GM12873 (cell line): ENCODE data around the gene CHD1.

ENCODE experiments used
- TF ChIP-seq, protein P1 (sequence below): IDR thresholded peaks from 2 replicates; pipeline ENCODE4 v1.5.1; 2012; ENCODE audit warnings: low read depth, mild to moderate bottlenecking, moderate library complexity, low read length, control low read depth; ENCODE audit not compliant: insufficient read depth; ENCODE audit errors: missing control alignments

The CHD1 gene

DNA sequence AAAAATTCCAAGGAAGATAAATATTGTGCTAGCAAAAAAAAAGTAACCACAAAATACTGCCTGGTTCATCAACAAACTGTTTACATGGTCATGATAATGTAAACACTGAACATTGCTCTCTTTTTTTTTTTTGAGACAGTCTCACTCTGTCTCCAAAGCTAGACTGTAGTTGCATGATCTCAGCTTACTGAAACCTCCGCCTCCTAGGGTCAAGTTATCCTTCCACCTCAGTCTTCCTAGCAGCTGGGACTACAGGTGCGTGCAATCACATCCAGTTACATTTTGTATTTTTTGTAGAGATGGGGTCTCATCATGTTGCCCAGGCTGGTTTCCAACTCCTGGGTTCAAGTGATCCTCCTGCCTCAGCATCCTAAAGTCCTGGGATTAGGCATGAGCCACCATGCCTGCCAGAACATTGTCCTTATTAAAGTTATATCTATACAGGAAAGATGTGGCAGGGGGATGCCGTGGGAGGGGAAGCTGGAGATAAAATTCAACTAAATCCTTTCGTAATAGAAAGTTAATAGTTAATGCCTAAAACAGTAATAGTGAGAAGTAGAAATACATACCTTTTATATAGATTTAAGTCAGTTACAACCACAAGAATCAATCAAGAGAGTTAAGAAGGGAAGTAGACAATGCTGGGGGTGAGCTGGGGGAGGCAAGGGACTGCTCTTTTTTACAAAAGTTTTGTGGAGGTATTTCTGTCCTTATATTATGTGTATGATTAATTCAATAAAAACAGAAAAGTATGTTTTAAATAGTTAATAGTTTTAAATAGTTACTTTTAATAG, 103.0 kb downstream of the CHD1 start:
- TF ChIP-seq, protein P1, sequence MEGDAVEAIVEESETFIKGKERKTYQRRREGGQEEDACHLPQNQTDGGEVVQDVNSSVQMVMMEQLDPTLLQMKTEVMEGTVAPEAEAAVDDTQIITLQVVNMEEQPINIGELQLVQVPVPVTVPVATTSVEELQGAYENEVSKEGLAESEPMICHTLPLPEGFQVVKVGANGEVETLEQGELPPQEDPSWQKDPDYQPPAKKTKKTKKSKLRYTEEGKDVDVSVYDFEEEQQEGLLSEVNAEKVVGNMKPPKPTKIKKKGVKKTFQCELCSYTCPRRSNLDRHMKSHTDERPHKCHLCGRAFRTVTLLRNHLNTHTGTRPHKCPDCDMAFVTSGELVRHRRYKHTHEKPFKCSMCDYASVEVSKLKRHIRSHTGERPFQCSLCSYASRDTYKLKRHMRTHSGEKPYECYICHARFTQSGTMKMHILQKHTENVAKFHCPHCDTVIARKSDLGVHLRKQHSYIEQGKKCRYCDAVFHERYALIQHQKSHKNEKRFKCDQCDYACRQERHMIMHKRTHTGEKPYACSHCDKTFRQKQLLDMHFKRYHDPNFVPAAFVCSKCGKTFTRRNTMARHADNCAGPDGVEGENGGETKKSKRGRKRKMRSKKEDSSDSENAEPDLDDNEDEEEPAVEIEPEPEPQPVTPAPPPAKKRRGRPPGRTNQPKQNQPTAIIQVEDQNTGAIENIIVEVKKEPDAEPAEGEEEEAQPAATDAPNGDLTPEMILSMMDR, result no peak

DNA sequence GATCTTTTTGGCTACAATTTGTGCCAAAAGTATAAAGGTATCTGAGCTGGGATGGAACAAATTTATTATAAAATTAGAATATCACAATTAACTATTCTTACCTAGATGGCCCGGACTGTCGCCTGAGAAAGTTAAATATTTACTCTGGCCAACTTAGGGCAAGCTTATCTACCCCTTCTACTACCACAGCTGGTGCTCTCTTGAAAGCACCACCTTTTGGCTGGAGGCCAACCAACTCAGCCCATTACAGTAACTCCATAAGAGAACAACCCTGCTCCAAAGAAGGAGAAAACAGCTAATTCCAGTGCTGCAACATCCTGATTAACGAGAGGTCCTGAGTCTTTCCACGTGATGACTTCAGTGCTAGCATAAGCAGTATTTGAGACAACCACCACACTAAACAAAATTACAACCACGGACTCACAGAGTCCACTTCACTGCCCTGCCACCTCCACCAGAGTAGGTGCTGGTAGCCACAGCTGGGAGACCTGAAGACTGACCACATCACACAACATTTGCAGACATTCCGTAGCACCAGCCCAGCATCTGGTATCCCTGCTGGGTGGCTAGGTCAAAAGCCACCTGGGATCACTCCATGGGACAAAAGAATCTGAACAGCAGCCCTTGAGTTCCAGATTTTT, 112.1 kb downstream of the CHD1 start:
- TF ChIP-seq, protein P1, result no peak

DNA sequence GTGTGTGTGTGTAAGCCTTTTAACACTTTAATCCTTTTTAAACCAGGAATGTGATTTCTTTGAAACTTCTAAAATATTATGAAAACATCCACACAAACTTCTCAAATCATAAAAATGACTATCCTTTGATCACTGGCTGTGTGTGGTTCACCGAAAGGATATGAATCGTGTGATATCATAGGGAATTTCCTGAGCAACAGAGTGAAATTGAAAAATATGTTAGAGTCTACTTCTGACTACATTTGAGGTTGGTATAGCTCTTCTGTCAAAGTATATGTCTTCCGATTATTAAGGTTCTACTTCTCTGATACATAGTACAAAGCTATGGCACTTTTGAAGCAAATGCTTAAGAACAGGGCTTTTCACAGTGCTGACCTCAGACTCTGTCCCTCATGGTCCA, 115.1 kb downstream of the CHD1 start:
- TF ChIP-seq, protein P1, result no peak

DNA sequence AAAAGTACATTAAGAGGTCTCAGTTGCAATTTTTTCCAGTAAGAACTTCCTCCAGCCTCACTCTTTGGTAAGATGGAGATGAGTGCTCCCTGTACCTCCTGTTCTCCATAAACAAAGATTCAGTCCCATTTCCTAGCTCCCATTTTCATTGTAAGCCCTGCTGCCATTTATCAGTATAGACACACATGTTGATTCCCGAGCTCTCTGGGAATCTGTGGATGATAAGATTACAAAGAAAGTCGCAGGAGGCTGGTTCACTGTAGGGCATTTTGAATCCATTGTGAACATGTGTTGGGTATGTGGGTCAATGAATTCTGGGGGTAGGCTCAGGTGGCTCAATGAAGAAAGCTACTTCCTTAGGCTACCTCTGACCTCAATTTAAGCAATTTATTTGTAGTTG, 118.6 kb downstream of the CHD1 start:
- TF ChIP-seq, protein P1, result no peak

DNA sequence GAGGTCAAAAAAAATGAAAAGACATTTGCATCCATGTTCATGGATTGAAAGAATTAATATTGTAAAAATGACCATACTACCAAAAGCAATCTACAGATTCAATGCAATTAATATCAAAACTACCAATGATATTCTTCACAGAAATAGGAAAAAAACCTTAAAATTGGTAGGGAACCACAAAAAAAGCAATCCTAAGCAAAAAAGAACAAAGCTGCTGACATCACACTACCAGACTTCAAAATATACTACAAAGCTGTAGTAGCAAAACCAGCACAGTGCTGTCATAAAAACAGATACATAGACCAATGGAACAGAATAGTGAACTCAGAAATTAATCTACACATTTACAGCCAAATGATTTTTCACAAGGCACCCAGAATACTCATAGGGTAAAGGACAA, 121.0 kb downstream of the CHD1 start:
- TF ChIP-seq, protein P1, result no peak

DNA sequence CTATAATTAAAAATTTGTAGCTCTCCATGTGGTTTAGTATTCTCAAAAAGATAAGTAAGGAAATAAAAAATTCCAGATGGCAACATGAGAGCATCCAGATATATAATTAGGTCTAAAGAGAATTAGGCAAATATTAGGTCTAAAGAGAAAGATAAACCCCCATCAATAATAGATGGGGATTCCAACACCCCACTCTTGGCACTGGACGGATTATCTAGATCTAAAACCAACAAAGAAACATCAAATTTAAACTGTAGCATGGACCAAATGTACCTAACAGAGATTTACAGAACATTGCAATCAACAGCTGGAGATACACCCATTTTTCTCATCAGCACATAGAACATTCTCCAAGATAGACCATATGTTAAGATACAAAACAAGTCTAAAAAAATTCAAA, 123.7 kb downstream of the CHD1 start:
- TF ChIP-seq, protein P1, result no peak

DNA sequence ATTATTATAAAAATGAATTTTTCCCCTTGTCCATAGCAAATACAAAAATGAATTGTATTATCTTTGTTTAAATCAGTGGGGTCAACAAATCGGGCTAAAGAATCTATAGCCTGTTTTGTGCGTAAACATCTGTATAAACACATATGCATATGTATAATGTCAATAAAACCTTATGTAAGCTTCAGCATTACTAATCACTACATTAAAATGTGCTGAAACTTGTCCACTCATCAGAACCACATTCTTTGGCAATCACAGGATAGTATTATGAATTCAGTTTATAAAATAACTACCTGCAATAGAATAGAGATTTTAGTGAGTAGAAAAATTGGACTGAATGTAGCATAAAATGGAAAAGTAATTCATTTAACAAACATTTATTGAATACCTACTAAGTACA, 124.7 kb downstream of the CHD1 start:
- TF ChIP-seq, protein P1, result no peak
